ENCODE data around the gene ZNF442. TPM values are rescaled to one million over a fixed set of nuclear protein-coding genes. Genes with fewer than 3 reads are reported as not detected.
A peak's percentile ranks its signal among the peaks of the same experiment; 100 is the strongest.

ZNF442 gene
- total RNA-seq, 4 donors from 2014 or later: 0.96 to 2.2 TPM; not detected in 2

- intact Hi-C loops (cut with DNase I; ENCODE audit: low total_unique reads): loop anchor here (10.0 kb wide), 1 partner anchor 137 kb away; no protein-coding TSS in a partner anchor
- 70 to 86% methylated on average over 1 to 4 of the region's 4 CpGs for WGBS, 2 donors (ENCODE audit: low coverage in 1 of 2)
- H3K27ac ChIP-seq: no peak overlapping the region
Observed at GRCh38 chr19:12331211-12331941, 34.1 kb downstream of the ZNF442 start.

GRCh38 chr19:12330340-12330739, 35.1 kb downstream of the ZNF442 start:
- no peaks in the 10 kb centered on the region for H3K36me3 ChIP-seq
- WGBS, 2 donors (ENCODE audit: low coverage in 1 of 2): 17 to 56% methylated on average over 1 to 4 of the region's 4 CpGs
- H3K4me1 ChIP-seq: peaks cover 5 to 38% (median 10%) of the 10 kb centered on the region in 4 donors
- in situ Hi-C loops (cut with MboI; ENCODE audit: low pct_ligation_motif_present in 1 of 4, low pct_unique_long_range_greater_than_20kb in 1 of 4, low sequenced_read_pairs in 3 of 4) (no loop called here), intact Hi-C loops (cut with DNase I; ENCODE audit: low total_unique reads) (loop anchor here (10.0 kb wide), 1 partner anchor 136 kb away; no protein-coding TSS in a partner anchor)
- H3K27me3 ChIP-seq: no peaks in the 10 kb centered on the region
- no peak for DNase-seq
- TF ChIP-seq CTCF (IDR thresholded peaks at IDR 0.05): no peak
- TF ChIP-seq POLR2AphosphoS5 (IDR thresholded peaks at IDR 0.05): peak in 2 of 3 donors; percentile 14 to 65
- TF ChIP-seq POLR2A (IDR thresholded peaks at IDR 0.05): no peak
- no peak for TF ChIP-seq EP300 (IDR thresholded peaks at IDR 0.05; ENCODE audit: low read depth)
- H3K9me3 ChIP-seq: no peaks in the 10 kb centered on the region
- no peak overlapping the region for H3K27ac ChIP-seq
- H3K4me3 ChIP-seq: no peak overlapping the region

More at GRCh38 chr19:12331211-12331941, 34.1 kb downstream of the ZNF442 start:
- DNase-seq: peak; percentile 18
- in situ Hi-C loops (cut with MboI; ENCODE audit: low pct_ligation_motif_present in 1 of 4, low pct_unique_long_range_greater_than_20kb in 1 of 4, low sequenced_read_pairs in 3 of 4): no loop called here
- no peaks in the 10 kb centered on the region for H3K9me3 ChIP-seq
- TF ChIP-seq POLR2A (IDR thresholded peaks at IDR 0.05) (no peak), CTCF (IDR thresholded peaks at IDR 0.05) (no peak), EP300 (IDR thresholded peaks at IDR 0.05; ENCODE audit: low read depth) (no peak), POLR2AphosphoS5 (IDR thresholded peaks at IDR 0.05) (no peak)
- H3K4me3 ChIP-seq: no peak overlapping the region
- peaks cover 5 to 38% (median 10%) of the 10 kb centered on the region in 4 donors for H3K4me1 ChIP-seq
- H3K36me3 ChIP-seq: no peaks in the 10 kb centered on the region
- H3K27me3 ChIP-seq: no peaks in the 10 kb centered on the region

GRCh38 chr19:12325690-12326089, 39.8 kb downstream of the ZNF442 start:
- intact Hi-C loops (cut with DNase I; ENCODE audit: low total_unique reads) (no loop called here), in situ Hi-C loops (cut with MboI; ENCODE audit: low pct_ligation_motif_present in 1 of 4, low pct_unique_long_range_greater_than_20kb in 1 of 4, low sequenced_read_pairs in 3 of 4) (no loop called here)
- no peaks in the 10 kb centered on the region for H3K27me3 ChIP-seq
- peaks cover 3 to 4% of the 10 kb centered on the region in 2 donors for H3K9me3 ChIP-seq
- TF ChIP-seq EP300 (IDR thresholded peaks at IDR 0.05; ENCODE audit: low read depth) (no peak), CTCF (IDR thresholded peaks at IDR 0.05) (no peak), POLR2AphosphoS5 (IDR thresholded peaks at IDR 0.05) (no peak)
- peaks cover 0 to 12% (median 2%) of the 10 kb centered on the region in 4 donors for H3K4me1 ChIP-seq
- H3K4me3 ChIP-seq: no peak overlapping the region
- H3K27ac ChIP-seq: no peak overlapping the region
- DNase-seq: no peak
- H3K36me3 ChIP-seq: peaks cover 0 to 24% (median 9%) of the 10 kb centered on the region in 4 donors

GRCh38 chr19:12318782-12319413, 46.6 kb downstream of the ZNF442 start:
- no peak overlapping the region for H3K4me3 ChIP-seq
- WGBS, 2 donors (ENCODE audit: low coverage in 1 of 2): 95 to 98% methylated on average over 13 of the region's 13 CpGs
- H3K4me1 ChIP-seq: no peaks in the 10 kb centered on the region
- no peak for DNase-seq
- in situ Hi-C loops (cut with MboI; ENCODE audit: low pct_ligation_motif_present in 1 of 4, low pct_unique_long_range_greater_than_20kb in 1 of 4, low sequenced_read_pairs in 3 of 4) (no loop called here), intact Hi-C loops (cut with DNase I; ENCODE audit: low total_unique reads) (no loop called here)
- H3K36me3 ChIP-seq: peaks cover 0 to 50% (median 19%) of the 10 kb centered on the region in 4 donors
- no peak overlapping the region for H3K27ac ChIP-seq
- no peaks in the 10 kb centered on the region for H3K27me3 ChIP-seq
- peaks cover 3 to 15% of the 10 kb centered on the region in 2 donors for H3K9me3 ChIP-seq
- TF ChIP-seq CTCF (IDR thresholded peaks at IDR 0.05) (no peak), POLR2A (IDR thresholded peaks at IDR 0.05) (no peak), POLR2AphosphoS5 (IDR thresholded peaks at IDR 0.05) (no peak), EP300 (IDR thresholded peaks at IDR 0.05; ENCODE audit: low read depth) (no peak)
